Measurements from ENCODE around the gene TMPRSS11E.
"Not testable (repeated sequence)": the region's sequence is repeated elsewhere in the genome, so short reads cannot be mapped to it uniquely, and the experiment has no call there.

The TMPRSS11E gene, protein sequence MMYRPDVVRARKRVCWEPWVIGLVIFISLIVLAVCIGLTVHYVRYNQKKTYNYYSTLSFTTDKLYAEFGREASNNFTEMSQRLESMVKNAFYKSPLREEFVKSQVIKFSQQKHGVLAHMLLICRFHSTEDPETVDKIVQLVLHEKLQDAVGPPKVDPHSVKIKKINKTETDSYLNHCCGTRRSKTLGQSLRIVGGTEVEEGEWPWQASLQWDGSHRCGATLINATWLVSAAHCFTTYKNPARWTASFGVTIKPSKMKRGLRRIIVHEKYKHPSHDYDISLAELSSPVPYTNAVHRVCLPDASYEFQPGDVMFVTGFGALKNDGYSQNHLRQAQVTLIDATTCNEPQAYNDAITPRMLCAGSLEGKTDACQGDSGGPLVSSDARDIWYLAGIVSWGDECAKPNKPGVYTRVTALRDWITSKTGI

DNA sequence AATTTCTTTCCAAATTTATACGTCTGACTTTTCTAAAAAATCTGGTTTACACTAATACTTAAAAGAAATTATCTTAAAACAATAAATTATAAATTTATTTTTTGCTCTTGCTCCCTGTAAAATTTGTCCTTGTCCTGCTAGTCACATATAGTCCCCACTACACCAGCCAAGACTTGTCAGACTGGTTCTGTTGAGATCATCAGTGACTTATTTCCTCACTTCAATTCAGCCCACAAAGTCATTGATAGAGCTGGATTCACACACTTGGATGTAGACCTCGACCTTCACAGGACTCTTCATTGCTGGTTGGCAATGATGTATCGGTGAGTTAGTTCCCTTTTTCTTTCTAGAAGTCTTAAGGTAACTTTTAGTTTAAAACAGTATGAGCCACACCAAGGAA is at the start of gene TMPRSS11E:
Gene TMPRSS11E (plus strand): TSS at position 263 of the 400 bp plus-strand sequence. CDS start 50 bp downstream, at position 313.
- DNase-seq (ENCODE audit: low spot score) = no peak

DNA sequence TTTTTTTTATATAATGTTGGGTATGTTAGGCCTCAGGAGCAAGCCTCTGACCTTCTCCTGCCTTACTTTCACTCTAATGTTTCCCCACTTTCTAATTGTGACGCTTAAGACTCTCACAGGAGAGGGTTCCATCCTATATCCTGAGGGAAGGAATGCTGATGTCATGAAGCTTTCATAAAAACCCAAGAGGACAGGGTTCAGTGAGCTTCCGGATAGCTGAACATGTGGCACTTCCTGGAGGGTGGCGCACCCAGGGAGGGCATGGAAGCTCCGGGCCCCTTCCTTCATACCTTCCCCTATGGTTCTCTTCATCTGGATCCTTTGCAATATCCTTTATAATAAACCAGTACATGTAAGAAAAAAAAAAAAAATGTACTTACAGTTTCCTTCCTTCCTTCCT is 48.0 kb upstream of the TMPRSS11E start:
- no peak for DNase-seq (ENCODE audit: low spot score)

DNA sequence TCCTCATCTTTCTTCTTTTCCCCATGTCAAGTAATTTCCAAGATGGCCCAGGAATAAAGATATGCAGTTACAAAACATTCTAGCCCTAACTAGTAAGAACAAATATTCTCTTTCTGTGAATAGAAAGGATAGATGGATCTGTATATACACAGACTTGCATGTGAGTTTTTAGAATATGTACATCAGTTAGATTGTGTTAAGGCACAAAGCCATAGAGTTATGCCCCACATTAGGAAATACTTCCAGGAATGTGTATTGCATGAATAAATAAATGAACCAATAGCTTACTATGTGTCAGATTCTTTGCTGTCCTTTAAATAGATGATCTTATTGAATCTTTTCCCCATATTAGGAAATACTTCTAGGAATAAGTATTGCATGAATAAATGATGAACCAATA is 46.0 kb upstream of the TMPRSS11E start:
- no peak for DNase-seq (ENCODE audit: low spot score)

DNA sequence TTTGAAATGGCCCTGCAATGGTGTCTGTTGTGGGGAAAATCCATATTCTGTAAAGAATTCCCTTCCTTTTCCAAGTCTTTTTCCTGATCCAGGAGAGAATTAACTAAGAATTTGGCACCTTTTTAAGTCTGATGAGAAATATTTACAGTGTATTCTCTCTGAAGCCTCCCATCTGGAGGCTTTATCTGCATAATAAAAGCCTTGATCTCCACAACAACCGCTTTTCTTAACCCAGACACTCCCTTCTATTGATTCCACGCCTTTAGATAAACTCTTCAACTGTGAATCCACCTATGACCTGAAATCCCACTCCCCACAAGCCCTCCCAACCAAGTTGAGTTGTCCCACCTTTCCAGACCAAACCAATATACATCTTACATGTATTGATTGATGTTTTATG is 43.1 kb upstream of the TMPRSS11E start:
- no peak for DNase-seq (ENCODE audit: low spot score)

DNA sequence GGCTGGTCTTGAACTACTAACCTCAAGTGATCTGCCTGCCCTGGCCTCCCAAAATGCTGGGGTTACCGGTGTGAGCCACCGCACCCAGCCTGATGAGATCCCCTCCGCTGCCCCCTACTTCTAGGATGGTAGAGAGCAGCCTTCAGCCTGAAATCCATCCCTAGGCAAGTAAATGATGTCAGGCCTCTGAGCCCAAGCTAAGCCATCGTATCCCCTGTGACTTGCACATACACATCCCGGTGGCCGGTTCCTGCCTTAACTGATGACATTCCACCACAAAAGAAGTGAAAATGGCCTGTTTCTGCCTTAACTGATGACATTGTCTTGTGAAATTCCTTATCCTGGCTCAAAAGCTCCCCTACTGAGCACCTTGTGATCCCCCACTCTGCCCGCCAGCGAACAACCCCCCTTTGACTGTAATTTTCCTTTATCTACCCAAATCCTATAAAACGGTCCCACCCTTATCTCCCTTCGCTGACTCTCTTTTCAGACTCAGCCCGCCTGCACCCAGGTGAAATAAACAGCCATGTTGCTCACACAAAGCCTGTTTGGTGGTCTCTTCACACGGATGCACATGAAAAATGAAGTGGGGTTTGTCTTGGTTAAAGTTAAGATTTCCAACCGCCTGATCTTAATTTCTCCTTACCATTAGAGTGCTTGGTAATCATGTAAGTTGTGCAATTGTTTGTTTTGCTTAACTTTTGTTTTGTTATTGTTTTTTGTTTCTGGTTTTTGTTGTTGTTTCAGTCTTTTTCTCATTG is 41.4 kb upstream of the TMPRSS11E start:
- not testable (repeated sequence) for DNase-seq (ENCODE audit: low spot score)

DNA sequence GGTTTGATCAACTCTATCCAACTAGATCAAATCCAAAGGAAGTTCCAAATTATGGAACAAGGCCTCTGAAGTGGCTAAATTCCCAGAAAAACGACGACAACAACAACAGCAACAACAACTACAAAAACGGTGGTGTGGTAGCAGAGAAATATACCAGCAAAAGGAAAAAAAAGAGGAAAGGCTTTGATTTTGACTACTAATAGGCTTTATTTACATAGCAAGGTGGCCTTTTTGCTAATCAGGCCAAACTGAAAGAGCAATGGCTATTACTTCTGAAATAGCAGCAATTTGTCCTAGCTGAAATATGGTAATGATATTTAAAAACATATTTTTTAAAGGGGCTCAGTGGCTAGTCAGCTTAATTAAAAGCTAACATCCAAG is 40.8 kb upstream of the TMPRSS11E start:
- DNase-seq (ENCODE audit: low spot score) = no peak

DNA sequence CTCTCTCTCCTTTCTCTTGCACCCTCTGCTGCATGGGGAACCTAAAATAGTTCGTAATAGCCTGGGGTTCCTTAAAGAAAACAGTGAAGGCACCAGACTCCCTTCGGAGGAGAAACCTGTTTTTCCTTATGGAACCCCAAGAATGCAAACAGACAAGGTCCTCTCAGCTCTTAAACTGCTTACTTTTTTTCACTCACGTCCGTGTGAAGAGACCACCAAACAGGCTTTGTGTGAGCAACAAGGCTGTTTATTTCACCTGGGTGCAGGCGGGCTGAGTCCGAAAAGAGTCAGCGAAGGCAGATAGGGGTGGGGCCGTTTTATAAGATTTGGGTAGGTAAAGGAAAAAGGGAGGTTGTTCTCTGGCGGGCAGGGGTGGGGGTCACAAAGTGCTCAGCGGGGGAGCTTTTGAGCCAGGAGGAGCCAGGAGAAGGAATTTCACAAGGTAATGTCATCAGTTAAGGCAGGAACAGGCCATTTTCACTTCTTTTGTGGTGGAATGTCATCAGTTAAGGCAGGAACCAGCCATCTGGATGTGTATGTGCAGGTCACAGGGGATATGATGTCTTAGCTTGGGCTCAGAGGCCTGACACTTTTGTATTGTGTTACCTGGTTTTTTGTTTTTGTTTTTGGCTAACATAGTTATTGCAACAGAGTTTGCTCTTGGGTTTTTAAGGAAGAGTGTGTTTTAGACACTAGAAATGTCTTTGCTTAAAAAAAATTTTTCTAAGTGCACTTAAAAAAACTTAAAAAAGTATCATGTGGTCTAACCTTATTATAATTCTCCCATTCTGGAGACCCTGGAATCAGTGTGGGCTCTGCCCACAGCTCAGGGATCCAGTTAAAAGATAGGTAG is 40.0 kb upstream of the TMPRSS11E start:
- DNase-seq (ENCODE audit: low spot score) = not testable (repeated sequence)

DNA sequence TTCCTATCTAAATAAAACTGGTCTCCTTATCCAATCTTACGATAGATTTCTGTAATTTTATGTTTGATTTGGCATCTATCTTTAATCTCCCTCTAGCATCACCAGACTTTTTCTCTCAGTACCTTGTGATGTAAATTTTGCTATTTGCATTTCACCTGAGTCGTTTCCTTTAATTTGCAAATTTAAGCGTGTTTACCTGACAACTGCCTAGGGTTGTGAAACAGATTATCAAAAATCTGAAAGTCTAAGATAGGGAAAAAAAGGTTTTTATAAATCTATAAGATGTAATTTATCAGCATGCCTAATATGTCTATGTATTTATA is 39.4 kb upstream of the TMPRSS11E start:
- no peak for DNase-seq (ENCODE audit: low spot score)

DNA sequence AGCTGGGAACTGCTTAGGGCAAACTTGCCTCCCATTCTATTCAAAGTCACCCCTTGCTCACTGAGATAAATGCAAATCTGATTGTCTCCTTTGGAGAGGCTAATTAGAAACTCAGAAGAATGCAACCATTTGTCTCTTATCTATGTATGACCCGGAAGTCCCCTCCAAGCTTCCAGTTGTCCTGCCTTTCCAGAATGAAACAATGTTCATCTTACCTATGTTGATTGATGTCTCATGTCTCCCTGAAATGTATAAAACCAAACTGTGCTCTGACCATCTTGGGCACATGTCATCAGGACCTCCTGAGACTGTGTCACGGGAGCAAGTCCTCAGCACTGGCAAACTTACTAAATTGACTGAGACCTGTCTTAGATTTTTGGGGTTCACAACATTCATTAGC is 37.1 kb upstream of the TMPRSS11E start:
- no peak for DNase-seq (ENCODE audit: low spot score)

DNA sequence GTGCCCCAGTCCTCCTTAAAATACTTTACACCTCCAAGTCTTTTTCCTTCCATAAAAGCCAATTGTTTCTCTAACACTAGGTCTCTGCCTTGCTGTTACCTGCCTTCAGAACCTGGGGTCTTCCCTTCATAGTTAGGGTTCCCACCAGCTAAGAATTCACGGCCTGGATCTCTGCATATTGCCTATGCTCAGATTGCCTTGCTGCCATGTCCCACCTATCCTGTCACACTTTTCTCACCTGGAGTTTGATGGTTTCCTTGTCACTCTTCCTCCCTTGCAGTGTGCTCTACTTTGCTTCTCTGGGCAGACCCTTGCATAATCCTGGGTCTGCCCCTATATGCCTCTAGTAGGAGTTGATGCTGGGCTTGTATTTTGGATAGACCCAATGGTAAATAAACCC is 36.6 kb upstream of the TMPRSS11E start:
- no peak for DNase-seq (ENCODE audit: low spot score)

DNA sequence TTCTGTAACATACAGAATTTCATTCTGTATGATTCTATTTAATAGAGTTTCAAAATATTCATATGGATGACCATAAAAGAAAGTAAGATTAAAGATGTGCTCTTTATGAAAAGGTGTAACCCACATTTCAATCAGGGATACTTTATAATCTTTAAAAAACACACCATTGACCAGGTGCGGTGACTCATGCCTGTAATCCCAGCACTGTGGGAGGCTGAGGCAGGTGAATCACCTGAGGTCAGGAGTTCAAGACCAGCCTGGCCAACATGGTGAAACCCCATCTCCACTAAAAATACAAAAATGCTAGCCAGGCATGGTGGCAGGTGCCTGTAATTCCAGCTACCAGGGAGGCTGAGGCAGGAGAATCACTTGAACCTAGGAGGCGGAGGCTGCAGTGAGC is 35.2 kb upstream of the TMPRSS11E start:
- not testable (repeated sequence) for DNase-seq (ENCODE audit: low spot score)

DNA sequence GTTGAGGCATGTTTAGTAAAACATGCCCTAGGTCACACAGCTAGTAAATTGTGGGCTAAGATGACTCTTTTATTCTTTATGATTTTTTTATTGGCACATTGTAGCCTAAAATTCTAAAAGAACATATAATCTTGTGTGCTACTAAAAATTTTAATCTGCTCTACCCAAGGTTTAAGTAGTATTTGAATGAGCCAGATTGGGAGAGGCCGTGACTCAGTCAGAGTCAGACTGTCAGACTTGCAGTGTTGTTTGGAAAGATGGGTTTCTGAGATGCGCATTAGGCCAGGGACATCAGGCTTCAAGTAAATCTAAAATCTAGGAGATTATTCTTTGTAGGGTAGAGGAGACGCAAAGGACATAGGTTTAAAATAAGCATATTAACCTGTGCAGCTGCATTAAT is 30.7 kb upstream of the TMPRSS11E start:
- DNase-seq (ENCODE audit: low spot score) = no peak

DNA sequence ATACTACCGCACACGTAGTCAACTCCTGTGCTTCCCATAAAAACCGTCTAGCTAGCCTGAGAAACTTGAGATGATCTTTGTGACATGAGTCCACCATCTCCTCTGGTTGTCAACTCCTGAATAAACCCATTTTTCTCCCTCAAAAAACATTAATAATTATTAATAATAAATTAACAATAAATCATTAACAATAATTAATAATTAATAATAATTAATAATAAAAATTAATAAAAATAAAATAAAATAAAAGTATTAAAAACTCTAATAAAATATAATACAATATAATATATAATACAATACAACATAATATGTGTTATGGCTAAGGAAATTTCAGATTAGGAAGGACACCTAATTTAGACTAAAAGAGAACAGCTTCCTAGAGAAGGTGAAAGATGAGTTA is 20.7 kb upstream of the TMPRSS11E start:
- DNase-seq (ENCODE audit: low spot score) = no peak

DNA sequence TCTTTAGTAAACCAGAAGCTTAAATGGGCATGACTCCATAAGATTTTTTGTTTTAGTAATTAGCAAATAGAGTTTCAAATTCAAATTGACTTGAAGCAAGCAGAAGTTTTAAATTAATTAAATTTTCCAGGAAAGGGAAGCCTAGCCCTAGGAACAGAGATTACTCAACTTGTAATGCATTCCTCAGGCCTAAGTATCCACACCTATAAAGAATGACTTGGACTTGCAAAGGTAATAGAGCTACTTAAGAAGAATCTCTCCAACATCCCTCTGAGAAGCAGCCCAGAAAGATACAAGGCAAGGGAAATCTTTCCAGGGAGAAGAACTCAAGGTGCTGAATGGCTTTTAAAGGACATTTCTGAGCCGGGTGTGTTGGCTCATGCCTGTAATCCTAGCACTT is 16.9 kb upstream of the TMPRSS11E start:
- no peak for DNase-seq (ENCODE audit: low spot score)

DNA sequence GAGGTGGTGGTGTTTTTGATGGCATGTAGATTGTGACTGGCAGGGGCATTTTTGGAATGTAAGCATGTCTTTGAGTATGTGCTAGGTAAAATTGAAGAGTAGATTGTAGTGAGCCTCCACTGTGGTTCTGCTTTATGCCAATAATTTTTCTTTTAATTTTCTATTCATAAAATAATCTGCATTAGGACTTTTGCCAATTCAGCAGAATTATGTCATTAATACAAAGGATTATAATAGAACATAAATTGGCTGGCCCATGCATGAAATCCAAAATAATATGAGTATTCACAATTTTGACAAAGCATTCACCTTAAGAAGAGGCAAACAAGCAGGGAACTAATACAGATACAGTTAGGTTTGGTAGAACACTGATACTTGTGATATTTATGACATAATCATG is 14.9 kb upstream of the TMPRSS11E start:
- DNase-seq (ENCODE audit: low spot score) = no peak

DNA sequence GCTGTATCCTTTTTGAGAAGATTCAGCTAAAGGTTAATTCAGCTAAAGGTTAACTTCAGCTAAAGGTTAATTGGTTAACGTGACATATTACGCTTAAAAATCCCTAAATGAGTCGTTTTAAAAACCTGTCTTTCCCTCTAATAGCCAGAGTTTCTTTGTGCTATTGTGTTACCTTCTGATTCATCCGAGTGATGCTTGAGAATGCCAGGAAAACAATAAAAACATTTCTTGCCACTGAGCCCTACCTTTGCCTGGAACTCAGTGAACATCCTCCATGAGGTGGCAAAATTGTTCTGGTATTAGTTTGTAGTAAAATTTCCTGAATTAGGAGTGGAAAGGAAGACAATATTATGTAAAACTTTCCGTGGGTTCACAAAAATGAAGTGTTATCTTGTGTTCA is 13.7 kb upstream of the TMPRSS11E start:
- DNase-seq (ENCODE audit: low spot score) = no peak

DNA sequence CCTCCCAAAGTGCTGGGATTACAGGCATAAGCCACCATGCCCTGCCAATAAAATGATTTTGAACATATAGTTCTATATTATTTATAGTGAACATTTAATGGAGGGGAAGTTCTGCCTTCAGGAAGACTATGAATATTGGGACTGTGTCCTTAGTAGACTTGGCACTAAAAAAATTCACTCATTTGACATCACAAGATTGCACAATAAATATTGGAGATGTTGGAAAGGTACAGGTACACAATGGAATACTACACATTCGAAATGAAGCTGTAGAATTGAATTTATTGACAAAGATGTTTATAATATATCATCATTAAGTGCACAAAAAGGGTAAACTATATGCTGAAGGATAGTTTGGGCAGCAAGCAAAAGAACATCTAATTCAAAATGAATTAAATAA is 13.0 kb upstream of the TMPRSS11E start:
- DNase-seq (ENCODE audit: low spot score) = no peak

DNA sequence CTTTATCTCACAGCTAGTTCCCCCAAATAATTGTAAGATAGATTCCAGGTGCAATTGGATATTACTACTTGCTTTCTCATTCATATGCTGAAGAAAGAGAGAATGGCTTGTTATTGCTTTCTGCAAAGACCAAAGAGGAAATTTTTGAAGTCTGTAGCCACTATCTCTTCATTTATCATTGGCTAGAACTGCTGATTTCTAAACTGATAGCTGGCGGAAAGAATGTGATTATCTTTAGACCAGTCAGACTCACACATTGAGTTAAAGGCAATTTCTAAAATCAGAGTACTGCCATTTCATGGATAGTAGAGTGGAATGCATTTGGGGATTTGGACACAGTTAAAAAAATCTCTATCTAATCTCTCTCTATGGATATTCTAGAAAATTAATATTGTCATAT is 12.4 kb upstream of the TMPRSS11E start:
- DNase-seq (ENCODE audit: low spot score) = no peak

DNA sequence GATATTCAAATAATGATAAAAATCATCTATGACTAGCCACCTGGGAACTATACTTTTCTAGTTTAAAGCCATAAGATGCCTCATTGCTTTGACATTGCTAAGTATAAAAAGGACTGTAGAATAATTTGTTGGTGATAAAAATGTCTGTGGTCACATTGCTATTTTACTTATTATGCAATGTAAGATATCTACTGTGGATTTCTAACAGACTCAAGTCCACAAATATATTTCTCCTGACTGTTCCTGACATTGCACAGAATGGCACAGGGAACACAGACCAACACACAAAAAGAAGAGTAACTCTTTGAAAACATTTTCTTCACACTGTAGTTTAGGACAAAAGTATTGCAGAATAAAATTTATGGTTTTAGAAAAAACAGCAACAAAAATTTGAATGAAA is 2.2 kb upstream of the TMPRSS11E start:
- no peak for DNase-seq (ENCODE audit: low spot score)

DNA sequence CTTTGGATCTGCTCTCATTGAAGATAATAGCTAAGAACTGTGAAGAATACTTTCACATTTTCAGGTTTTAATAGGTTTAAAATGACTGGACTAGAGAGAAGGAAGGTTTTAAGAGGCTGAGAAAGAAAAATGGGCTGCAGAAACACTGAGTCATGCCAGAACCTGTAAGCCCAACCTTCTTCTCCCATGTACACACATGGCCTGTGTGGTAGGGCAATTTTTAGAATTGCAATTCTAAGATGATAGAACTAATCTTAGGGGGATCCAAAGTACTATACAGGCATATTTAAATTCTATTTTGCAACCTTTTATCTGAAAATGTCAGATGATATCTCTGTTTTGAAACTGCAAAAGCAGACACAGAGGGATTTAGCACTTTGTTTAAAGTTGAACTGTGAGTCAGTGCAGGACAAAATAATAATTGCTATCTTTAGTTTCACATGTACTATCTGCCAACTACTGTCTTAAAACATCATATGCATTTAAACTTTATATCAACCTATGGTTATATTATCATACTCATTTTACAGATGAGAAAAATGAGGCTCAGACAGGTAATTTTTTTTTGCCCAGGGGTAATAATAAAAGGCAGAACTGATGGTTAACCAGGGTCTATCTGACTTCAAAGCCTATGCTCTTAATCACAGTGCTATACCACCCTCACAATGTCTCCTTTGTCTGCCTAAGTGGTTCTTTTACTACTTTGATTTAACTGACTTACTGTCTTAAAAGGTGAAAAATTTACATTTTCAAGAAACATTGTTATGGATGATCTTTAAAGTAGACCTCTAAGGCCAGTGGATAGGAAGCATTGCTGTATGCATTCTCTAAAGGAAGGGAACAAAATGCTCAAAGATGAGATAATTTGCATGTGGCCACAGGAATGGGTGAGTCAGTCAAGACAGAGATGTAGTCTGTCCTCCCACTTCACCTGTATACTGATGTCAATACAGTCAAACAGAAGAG is 4.3 kb downstream of the TMPRSS11E start:
- DNase-seq (ENCODE audit: low spot score) = no peak

DNA sequence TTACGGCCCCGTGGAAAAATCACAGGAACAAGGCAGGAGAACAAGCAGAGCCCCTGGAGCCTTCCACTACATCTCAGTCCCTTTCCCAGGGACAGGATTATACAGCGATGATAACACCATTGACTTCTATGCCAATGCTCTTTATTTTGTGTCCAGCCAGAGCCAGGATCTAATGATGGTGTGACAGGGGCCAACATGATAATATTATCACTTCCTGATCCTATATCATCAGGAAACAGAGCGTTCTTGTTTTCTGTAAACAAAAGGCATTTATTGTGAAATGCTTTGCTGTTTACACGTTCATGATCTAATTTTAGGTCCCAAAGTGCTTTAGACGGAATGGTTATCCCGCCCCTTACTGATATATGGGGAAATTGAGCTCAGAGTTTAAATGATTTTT is 12.8 kb downstream of the TMPRSS11E start:
- no peak for DNase-seq (ENCODE audit: low spot score)

DNA sequence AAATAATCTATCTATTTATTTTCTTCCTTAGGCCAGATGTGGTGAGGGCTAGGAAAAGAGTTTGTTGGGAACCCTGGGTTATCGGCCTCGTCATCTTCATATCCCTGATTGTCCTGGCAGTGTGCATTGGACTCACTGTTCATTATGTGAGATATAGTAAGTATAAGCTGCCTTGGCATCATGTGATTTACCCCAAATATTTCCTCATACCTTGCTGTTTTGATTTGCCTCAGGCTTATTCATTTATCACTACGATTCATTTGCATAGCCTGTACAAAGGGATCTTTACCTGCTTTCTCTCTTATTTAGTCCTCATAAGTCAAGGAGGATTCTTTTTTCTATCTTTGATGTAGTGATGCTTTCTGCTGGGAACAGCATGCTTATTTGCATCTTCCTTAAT is 14.5 kb downstream of the TMPRSS11E start:
- no peak for DNase-seq (ENCODE audit: low spot score)
